Measurements from ENCODE around the gene EPSTI1. TPM values are rescaled to one million over a fixed set of nuclear protein-coding genes. Genes with fewer than 3 reads are reported as not detected.

The EPSTI1 gene
- total and polyA plus RNA-seq, 5 experiments from 2014 or later = 10.1 to 12.8 (median 10.8) TPM

- Mint-ChIP-seq H3K4me1 (peaks cover 8 to 69% (median 24%) of the 10 kb centered on the region in 4 donors), H3K27ac (peak overlapping the region in 1 of 10 donors; percentile 23), H3K9me3 (no peaks in the 10 kb centered on the region), H3K27me3 (no peaks in the 10 kb centered on the region), H3K36me3 (peaks cover 0 to 58% (median 15%) of the 10 kb centered on the region in 3 donors), H3K4me3 (peak overlapping the region in 1 of 10 donors; percentile 21)
- DNase-seq (no peak), ATAC-seq (no peak)
- POLR2A ChIA-PET = no interaction called here
Measured at GRCh38 chr13:42984691-42985090, 7.3 kb downstream of the EPSTI1 start.

GRCh38 chr13:42984026-42984425 lies 8.0 kb downstream of the EPSTI1 start:
- peaks cover 0 to 56% (median 15%) of the 10 kb centered on the region in 3 donors for H3K36me3 Mint-ChIP-seq
- no peaks in the 10 kb centered on the region for H3K27me3 Mint-ChIP-seq
- no peak overlapping the region for H3K4me3 Mint-ChIP-seq
- peaks cover 8 to 64% (median 21%) of the 10 kb centered on the region in 4 donors for H3K4me1 Mint-ChIP-seq
- POLR2A ChIA-PET = no interaction called here
- H3K27ac Mint-ChIP-seq = no peak overlapping the region
- H3K9me3 Mint-ChIP-seq = no peaks in the 10 kb centered on the region
- DNase-seq = no peak
- no peak for ATAC-seq

GRCh38 chr13:42981853-42982252 lies 10.2 kb downstream of the EPSTI1 start:
- Mint-ChIP-seq H3K27me3 (no peaks in the 10 kb centered on the region), H3K9me3 (peaks cover 0 to 4% (median 0%) of the 10 kb centered on the region in 9 donors), H3K36me3 (peaks cover 0 to 55% (median 15%) of the 10 kb centered on the region in 3 donors), H3K27ac (peak overlapping the region in 1 of 10 donors; percentile 20), H3K4me1 (peaks cover 8 to 56% (median 20%) of the 10 kb centered on the region in 4 donors), H3K4me3 (no peak overlapping the region)
- POLR2A ChIA-PET = no interaction called here
- no peak for ATAC-seq
- no peak for DNase-seq

GRCh38 chr13:42981317-42981716 lies 10.7 kb downstream of the EPSTI1 start:
- Mint-ChIP-seq H3K4me3 (no peak overlapping the region), H3K27me3 (no peaks in the 10 kb centered on the region), H3K27ac (peak overlapping the region in 1 of 10 donors; percentile 20), H3K36me3 (peaks cover 0 to 55% (median 17%) of the 10 kb centered on the region in 3 donors), H3K4me1 (peaks cover 8 to 60% (median 20%) of the 10 kb centered on the region in 4 donors), H3K9me3 (peaks cover 0 to 4% (median 0%) of the 10 kb centered on the region in 9 donors)
- POLR2A ChIA-PET = no interaction called here
- ATAC-seq (no peak), DNase-seq (no peak)

- DNase-seq = no peak
- ATAC-seq = no peak
- peaks cover 0 to 4% (median 0%) of the 10 kb centered on the region in 9 donors for H3K9me3 Mint-ChIP-seq
- H3K4me1 Mint-ChIP-seq = peaks cover 1 to 23% (median 5%) of the 10 kb centered on the region in 4 donors
- peak overlapping the region in 1 of 10 donors; percentile 46 for H3K27ac Mint-ChIP-seq
- no peaks in the 10 kb centered on the region for H3K27me3 Mint-ChIP-seq
- H3K4me3 Mint-ChIP-seq = no peak overlapping the region
- H3K36me3 Mint-ChIP-seq = peaks cover 6 to 48% (median 14%) of the 10 kb centered on the region in 3 donors
- POLR2A ChIA-PET = no interaction called here
Measured at GRCh38 chr13:42977219-42977659, 14.8 kb downstream of the EPSTI1 start.

- peaks cover 6 to 40% (median 14%) of the 10 kb centered on the region in 3 donors for H3K36me3 Mint-ChIP-seq
- peak overlapping the region in 1 of 10 donors; percentile 9 for H3K27ac Mint-ChIP-seq
- H3K27me3 Mint-ChIP-seq = no peaks in the 10 kb centered on the region
- POLR2A ChIA-PET = no interaction called here
- H3K4me3 Mint-ChIP-seq = no peak overlapping the region
- DNase-seq (no peak), ATAC-seq (no peak)
- peaks cover 0 to 4% (median 0%) of the 10 kb centered on the region in 9 donors for H3K9me3 Mint-ChIP-seq
- H3K4me1 Mint-ChIP-seq = peaks cover under 1 to 28% (median 4%) of the 10 kb centered on the region in 4 donors
Measured at GRCh38 chr13:42976066-42976465, 16.0 kb downstream of the EPSTI1 start.

- Mint-ChIP-seq H3K36me3 (peaks cover 6 to 32% (median 15%) of the 10 kb centered on the region in 3 donors), H3K9me3 (peaks cover 0 to 4% (median 0%) of the 10 kb centered on the region in 9 donors), H3K4me3 (no peak overlapping the region), H3K27me3 (no peaks in the 10 kb centered on the region), H3K27ac (no peak overlapping the region), H3K4me1 (peaks cover 6 to 40% (median 18%) of the 10 kb centered on the region in 4 donors)
- DNase-seq (no peak), ATAC-seq (no peak)
- POLR2A ChIA-PET = no interaction called here
Measured at GRCh38 chr13:42973581-42973980, 18.5 kb downstream of the EPSTI1 start.

- no peak for ATAC-seq
- no peaks in the 10 kb centered on the region for H3K27me3 Mint-ChIP-seq
- H3K9me3 Mint-ChIP-seq = no peaks in the 10 kb centered on the region
- H3K27ac Mint-ChIP-seq = peak overlapping the region in 2 of 10 donors; percentile 30 to 41
- no peak for DNase-seq
- H3K4me1 Mint-ChIP-seq = peaks cover 6 to 31% (median 17%) of the 10 kb centered on the region in 4 donors
- POLR2A ChIA-PET = no interaction called here
- peaks cover 6 to 28% (median 25%) of the 10 kb centered on the region in 3 donors for H3K36me3 Mint-ChIP-seq
- no peak overlapping the region for H3K4me3 Mint-ChIP-seq
Measured at GRCh38 chr13:42971691-42972347, 20.2 kb downstream of the EPSTI1 start.

GRCh38 chr13:42970824-42971690 lies 21.0 kb downstream of the EPSTI1 start:
- Mint-ChIP-seq H3K4me1 (peaks cover 6 to 27% (median 17%) of the 10 kb centered on the region in 4 donors), H3K36me3 (peaks cover 6 to 26% (median 21%) of the 10 kb centered on the region in 3 donors), H3K9me3 (no peaks in the 10 kb centered on the region), H3K27me3 (no peaks in the 10 kb centered on the region), H3K27ac (peak overlapping the region in 4 of 10 donors; percentile 21 to 57 (median 48)), H3K4me3 (no peak overlapping the region)
- DNase-seq (peak in 8 of 10 donors; percentile 19 to 69 (median 45)), ATAC-seq (peak; percentile 84 to 86)
- POLR2A ChIA-PET = no interaction called here

GRCh38 chr13:42969565-42970172 lies 22.4 kb downstream of the EPSTI1 start:
- POLR2A ChIA-PET = interaction anchor here (1.0 kb wide), 1 partner anchor 23 kb away, joined by 5 read pairs; the partner anchor contains the start of gene EPSTI1
- DNase-seq (peak; percentile 50 to 89 (median 79)), ATAC-seq (peak; percentile 88 to 90)
- H3K4me1 Mint-ChIP-seq = peaks cover 6 to 27% (median 16%) of the 10 kb centered on the region in 4 donors
- H3K27ac Mint-ChIP-seq = peak overlapping the region in 6 of 10 donors; percentile 46 to 89 (median 70)
- peaks cover under 1 to 29% (median 18%) of the 10 kb centered on the region in 3 donors for H3K36me3 Mint-ChIP-seq
- H3K27me3 Mint-ChIP-seq = no peaks in the 10 kb centered on the region
- H3K4me3 Mint-ChIP-seq = no peak overlapping the region
- no peaks in the 10 kb centered on the region for H3K9me3 Mint-ChIP-seq

- Mint-ChIP-seq H3K9me3 (no peaks in the 10 kb centered on the region), H3K27me3 (no peaks in the 10 kb centered on the region), H3K36me3 (peaks cover 0 to 29% (median 19%) of the 10 kb centered on the region in 3 donors), H3K4me3 (no peak overlapping the region), H3K27ac (no peak overlapping the region), H3K4me1 (peaks cover 6 to 27% (median 16%) of the 10 kb centered on the region in 4 donors)
- POLR2A ChIA-PET = no interaction called here
- ATAC-seq (no peak), DNase-seq (no peak)
Measured at GRCh38 chr13:42968906-42969305, 23.1 kb downstream of the EPSTI1 start.

- no peak for ATAC-seq
- no peak overlapping the region for H3K27ac Mint-ChIP-seq
- no peaks in the 10 kb centered on the region for H3K27me3 Mint-ChIP-seq
- H3K4me3 Mint-ChIP-seq = no peak overlapping the region
- peaks cover 6 to 42% (median 28%) of the 10 kb centered on the region in 3 donors for H3K36me3 Mint-ChIP-seq
- DNase-seq = no peak
- peaks cover 6 to 25% (median 16%) of the 10 kb centered on the region in 4 donors for H3K4me1 Mint-ChIP-seq
- H3K9me3 Mint-ChIP-seq = no peaks in the 10 kb centered on the region
- POLR2A ChIA-PET = no interaction called here
Measured at GRCh38 chr13:42967660-42968059, 24.4 kb downstream of the EPSTI1 start.

Measured in naive thymus-derived CD8-positive, alpha-beta T cell (primary cell).